ENCODE measurements around the gene TUFM. TPM values are rescaled to one million over a fixed set of nuclear protein-coding genes. Genes with fewer than 3 reads are reported as not detected.
"Not testable (repeated sequence)": the region's sequence is repeated elsewhere in the genome, so short reads cannot be mapped to it uniquely, and the experiment has no call there.

Gene TUFM
- total RNA-seq = 100 to 1,000 TPM; 235 to 315 TPM

DNA sequence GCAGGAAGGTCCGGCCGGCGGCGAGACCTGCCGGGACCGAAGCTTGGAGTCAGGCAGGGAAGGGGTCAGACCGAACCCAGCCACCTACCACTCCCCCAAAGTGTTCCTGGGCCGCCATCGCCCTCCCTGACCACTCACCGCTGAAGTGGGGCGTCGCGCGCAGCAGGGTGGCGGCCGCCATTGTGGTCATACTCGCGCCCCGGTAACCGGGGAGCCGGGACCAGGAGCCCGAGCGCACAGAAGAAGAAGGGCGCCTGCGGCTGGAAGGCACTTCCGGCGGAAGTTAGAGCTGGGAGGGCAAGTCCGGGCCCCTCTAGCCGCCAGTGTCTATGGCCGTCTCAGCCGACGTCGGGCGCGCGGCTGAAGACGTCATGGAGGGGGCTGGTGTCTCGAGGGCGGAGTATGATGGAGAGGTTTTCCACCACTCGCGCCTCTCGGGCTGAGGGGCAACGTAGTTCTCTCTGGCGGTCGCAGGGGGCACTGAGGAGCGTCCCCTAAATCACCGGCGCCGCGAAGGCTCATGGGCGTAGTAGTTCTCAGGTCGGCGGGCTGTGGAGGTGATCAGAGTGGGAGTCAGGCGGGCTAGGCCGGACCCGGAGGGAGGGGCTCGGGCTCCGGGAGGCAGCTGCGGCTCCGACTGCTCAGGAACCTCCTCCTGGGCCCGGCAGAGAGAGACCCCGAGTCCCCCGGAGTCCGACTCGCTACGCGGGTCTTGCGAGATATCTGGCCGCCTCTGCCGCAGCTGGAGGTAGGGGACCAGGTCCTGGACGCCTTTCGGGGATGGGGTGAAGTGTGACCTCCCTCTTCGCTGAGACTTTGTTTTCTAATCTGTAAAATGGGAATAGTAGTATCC, at the start of gene TUFM:
Gene TUFM (minus strand): TSS at position 269 of the 853 bp plus-strand sequence. CDS start 79 bp downstream, at position 190.
- Mint-ChIP-seq H3K36me3 (peaks cover 26 to 30% of the 10 kb centered on the region in 2 donors), H3K9me3 (no peaks in the 10 kb centered on the region), H3K27ac (peak within 1 kb of the TSS; percentile 95 to 99)
- peak; percentile 94 to 97 for DNase-seq (ENCODE audit: low spot score in 2 of 2)
- peak; percentile 95 to 97 for ATAC-seq

GRCh38 chr16:28895609-28896008, 49.5 kb upstream of the TUFM start:
- Mint-ChIP-seq H3K9me3 (no peaks in the 10 kb centered on the region), H3K27ac (no peak overlapping the region), H3K36me3 (no peaks in the 10 kb centered on the region)
- DNase-seq (ENCODE audit: low spot score in 2 of 2) (no peak), ATAC-seq (no peak)

- DNase-seq (ENCODE audit: low spot score in 2 of 2) (no peak), ATAC-seq (no peak)
- Mint-ChIP-seq H3K9me3 (no peaks in the 10 kb centered on the region), H3K36me3 (no peaks in the 10 kb centered on the region), H3K27ac (no peak overlapping the region)
Measured at GRCh38 chr16:28893291-28893690, 47.1 kb upstream of the TUFM start.

GRCh38 chr16:28891964-28892890, 46.1 kb upstream of the TUFM start:
- no peak for ATAC-seq
- Mint-ChIP-seq H3K27ac (no peak overlapping the region), H3K9me3 (no peaks in the 10 kb centered on the region), H3K36me3 (no peaks in the 10 kb centered on the region)
- no peak for DNase-seq (ENCODE audit: low spot score in 2 of 2)

- not testable (repeated sequence) for ATAC-seq; H3K9me3 Mint-ChIP-seq; H3K27ac Mint-ChIP-seq; H3K36me3 Mint-ChIP-seq; DNase-seq (ENCODE audit: low spot score in 2 of 2)
Measured at GRCh38 chr16:28890355-28890754, 44.2 kb upstream of the TUFM start.

- no peaks in the 10 kb centered on the region for H3K36me3 Mint-ChIP-seq
- no peak for DNase-seq (ENCODE audit: low spot score in 2 of 2)
- ATAC-seq = no peak
- H3K27ac Mint-ChIP-seq = no peak overlapping the region
- no peaks in the 10 kb centered on the region for H3K9me3 Mint-ChIP-seq
Measured at GRCh38 chr16:28886945-28887344, 40.8 kb upstream of the TUFM start.

GRCh38 chr16:28884045-28884444, 37.9 kb upstream of the TUFM start:
- Mint-ChIP-seq H3K36me3 (peaks cover 8 to 9% of the 10 kb centered on the region in 2 donors), H3K27ac (peak overlapping the region in 1 of 2 donors; percentile 56), H3K9me3 (peaks cover 0 to 5% of the 10 kb centered on the region in 2 donors)
- no peak for ATAC-seq
- no peak for DNase-seq (ENCODE audit: low spot score in 2 of 2)

DNA sequence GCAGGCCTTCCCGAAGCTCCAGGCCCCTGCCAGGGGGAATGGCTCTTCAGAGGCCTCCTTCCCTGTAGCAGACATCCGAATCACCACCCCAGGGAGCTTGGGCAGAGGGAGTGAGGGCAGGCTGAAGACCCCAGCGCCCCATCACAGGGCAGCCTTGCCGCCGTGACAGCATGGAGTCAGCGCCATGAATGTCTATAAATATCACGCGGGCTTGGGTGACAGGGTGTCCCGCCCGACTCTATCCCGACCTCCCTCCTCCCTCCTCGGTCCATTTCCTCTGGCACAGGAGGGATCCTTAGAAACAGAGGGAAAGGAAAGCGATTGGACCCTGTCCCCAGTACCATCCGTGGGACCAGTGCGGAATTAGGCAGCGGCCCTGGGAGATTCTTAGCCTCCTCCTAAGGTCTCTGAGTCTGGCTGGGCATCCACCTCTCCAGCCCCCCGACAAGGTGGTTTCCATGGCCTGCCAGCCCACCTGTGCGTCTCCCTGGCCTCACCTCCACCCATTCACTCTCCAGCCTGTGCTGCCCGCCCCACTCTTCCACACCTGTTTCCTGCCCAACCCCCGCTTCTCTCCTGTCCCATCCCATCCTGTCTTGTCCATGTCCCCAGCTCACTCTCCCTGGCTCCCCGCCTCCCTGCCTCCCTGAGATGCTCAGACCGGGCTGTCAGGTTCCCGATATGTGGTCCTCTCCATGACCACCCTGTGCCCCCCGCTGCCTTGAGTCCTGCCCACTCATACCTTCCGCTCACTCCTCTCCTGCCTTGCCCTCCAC, 37.3 kb upstream of the TUFM start:
- no peak overlapping the region for H3K27ac Mint-ChIP-seq
- DNase-seq (ENCODE audit: low spot score in 2 of 2) (no peak), ATAC-seq (no peak)
- peaks cover 0 to 5% of the 10 kb centered on the region in 2 donors for H3K9me3 Mint-ChIP-seq
- peaks cover 8 to 9% of the 10 kb centered on the region in 2 donors for H3K36me3 Mint-ChIP-seq

DNA sequence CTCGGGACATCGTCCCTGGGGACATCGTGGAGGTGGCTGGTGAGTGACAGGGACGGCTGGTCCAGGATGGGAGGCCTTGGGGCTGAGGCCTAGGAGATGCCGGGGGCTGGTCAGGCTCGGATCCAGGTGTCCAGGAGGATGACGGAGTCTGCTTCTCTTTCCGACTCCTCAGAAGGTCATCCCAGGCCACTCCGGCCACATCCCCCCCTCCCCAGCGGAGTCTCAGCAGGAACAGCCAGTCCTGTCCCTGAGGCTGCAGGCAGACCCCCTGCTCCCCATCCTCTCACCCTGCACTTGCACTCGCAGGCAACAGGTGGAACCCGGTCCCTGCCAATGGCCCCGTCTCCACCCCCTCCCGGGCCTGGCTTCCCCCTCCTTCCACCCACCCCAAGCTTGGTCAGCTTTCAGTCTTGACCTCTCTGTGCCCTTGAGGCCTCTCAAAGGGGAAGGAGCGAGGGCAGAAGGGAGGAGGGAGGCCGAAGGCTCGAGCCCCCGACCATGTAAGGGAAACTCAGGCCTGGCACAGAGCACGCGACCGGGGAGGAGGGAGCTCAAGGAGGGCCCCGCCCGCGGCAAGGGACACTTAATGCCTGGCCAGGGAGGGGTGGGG, 36.5 kb upstream of the TUFM start:
- no peak for ATAC-seq
- no peak for DNase-seq (ENCODE audit: low spot score in 2 of 2)
- peaks cover 8 to 9% of the 10 kb centered on the region in 2 donors for H3K36me3 Mint-ChIP-seq
- peaks cover 0 to 5% of the 10 kb centered on the region in 2 donors for H3K9me3 Mint-ChIP-seq
- H3K27ac Mint-ChIP-seq = no peak overlapping the region

DNA sequence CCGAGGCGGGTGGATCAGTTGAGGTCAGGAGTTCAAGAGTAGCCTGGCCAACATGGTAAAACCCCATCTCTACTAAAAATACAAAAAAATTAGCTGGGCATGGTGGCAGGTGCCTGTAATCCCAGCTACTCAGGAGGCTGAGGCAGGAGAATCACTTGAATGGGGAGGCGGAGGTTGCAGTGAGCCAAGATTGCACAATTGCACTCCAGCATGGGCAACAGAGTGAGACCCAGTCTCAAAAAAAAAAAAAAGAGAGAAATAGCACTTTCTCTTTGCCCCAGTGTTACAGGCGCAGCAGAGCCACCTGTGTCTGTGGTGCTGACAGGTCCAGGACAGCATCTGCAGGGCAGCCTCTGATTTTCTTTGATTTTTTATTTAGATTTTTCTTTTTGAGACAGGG, 35.4 kb upstream of the TUFM start:
- H3K27ac Mint-ChIP-seq; DNase-seq (ENCODE audit: low spot score in 2 of 2); ATAC-seq; H3K36me3 Mint-ChIP-seq; H3K9me3 Mint-ChIP-seq: not testable (repeated sequence)

GRCh38 chr16:28880955-28881354, 34.8 kb upstream of the TUFM start:
- peaks cover 0 to 5% of the 10 kb centered on the region in 2 donors for H3K9me3 Mint-ChIP-seq
- peaks cover 8 to 9% of the 10 kb centered on the region in 2 donors for H3K36me3 Mint-ChIP-seq
- ATAC-seq = no peak
- DNase-seq (ENCODE audit: low spot score in 2 of 2) = no peak
- H3K27ac Mint-ChIP-seq = no peak overlapping the region

DNA sequence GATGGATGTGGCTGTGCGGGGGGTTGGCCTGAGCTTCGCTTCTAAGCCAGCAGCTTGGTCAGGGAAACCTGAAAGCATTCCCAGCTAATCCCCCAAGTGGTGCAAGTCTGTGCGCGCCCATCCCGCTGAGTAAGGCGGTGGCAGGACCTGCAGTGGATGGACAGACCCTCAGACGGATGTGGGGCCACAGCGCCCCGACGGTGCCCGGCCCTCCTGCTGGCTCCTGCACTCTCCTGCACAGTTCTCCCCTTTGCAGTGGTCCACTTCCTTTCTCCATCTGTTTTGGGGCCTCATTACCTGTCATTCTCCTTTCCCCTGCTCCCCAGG, 34.4 kb upstream of the TUFM start:
- Mint-ChIP-seq H3K9me3 (peaks cover 0 to 5% of the 10 kb centered on the region in 2 donors), H3K36me3 (peaks cover 8 to 9% of the 10 kb centered on the region in 2 donors), H3K27ac (no peak overlapping the region)
- ATAC-seq = no peak
- no peak for DNase-seq (ENCODE audit: low spot score in 2 of 2)

GRCh38 chr16:28879841-28880588, 33.9 kb upstream of the TUFM start:
- DNase-seq (ENCODE audit: low spot score in 2 of 2) = peak; percentile 83 to 84
- H3K27ac Mint-ChIP-seq = peak overlapping the region in 1 of 2 donors; percentile 71
- peak; percentile 94 to 96 for ATAC-seq
- H3K36me3 Mint-ChIP-seq = peaks cover 8 to 9% of the 10 kb centered on the region in 2 donors
- H3K9me3 Mint-ChIP-seq = peaks cover 0 to 5% of the 10 kb centered on the region in 2 donors

- Mint-ChIP-seq H3K27ac (peak overlapping the region; percentile 60 to 71), H3K36me3 (peaks cover 8 to 9% of the 10 kb centered on the region in 2 donors)
Measured at GRCh38 chr16:28879261-28879840, 33.2 kb upstream of the TUFM start.

More at GRCh38 chr16:28879261-28879840, 33.2 kb upstream of the TUFM start:
- peaks cover 0 to 5% of the 10 kb centered on the region in 2 donors for H3K9me3 Mint-ChIP-seq
- no peak for DNase-seq (ENCODE audit: low spot score in 2 of 2)
- ATAC-seq = peak; percentile 53 to 56

Data from activated naive CD4-positive, alpha-beta T cell treated with anti-CD3 and anti-CD28 coated beads, Interleukin-2, amount 50 U/mL, for 72 hours (primary cell).